ENCODE measurements around the gene ZNF700.
"Not testable (repeated sequence)": the region's sequence is repeated elsewhere in the genome, so short reads cannot be mapped to it uniquely, and the experiment has no call there.

The ZNF700 gene

GRCh38 chr19:11941361-11941887 lies 16.5 kb downstream of the ZNF700 start:
- not testable (repeated sequence) for DNase-seq

DNA sequence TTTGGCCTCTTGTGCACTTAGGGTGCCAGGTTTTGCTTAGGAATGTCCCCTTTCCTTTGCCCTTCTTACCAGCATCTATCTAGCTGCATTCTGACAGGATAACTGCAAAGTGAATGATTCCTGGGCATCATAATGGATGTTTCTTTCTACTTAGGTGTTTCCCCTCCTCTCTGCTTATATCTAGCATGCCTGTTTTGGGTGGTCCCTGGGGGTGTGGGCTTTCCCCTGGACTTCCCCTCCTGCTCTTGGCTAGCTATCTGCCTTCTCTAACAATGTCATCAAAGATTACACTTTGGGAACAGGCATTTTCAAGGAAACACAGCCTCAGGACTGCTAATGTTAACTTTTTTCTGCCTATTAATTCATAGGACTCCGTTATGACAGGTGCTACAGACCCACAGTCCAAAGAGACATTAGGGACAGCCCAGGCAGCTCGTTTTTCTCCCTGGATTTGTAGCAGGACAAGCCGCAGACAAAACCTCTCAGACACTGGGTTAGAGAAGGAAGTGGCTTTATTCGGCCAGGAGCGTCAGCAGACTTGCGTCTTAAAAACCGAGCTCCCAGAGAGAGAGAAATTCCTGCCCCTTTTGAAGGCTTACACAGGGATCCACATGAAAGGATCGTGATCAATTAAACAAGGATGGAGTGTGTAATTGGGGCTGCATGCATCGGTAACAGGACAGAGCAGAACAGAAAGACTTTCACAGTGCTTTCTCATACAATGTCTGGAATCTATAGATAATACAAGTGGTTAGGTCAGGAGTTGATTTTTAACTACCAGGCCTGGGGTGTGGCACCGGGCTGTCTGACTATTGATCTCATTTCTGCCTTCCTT lies 17.3 kb downstream of the ZNF700 start:
- DNase-seq, result no peak

GRCh38 chr19:11942843-11943108 lies 17.9 kb downstream of the ZNF700 start:
- DNase-seq, result peak in 1 of 6 experiments; percentile 24

- no peak for DNase-seq
Measured at GRCh38 chr19:11944656-11945055, 19.7 kb downstream of the ZNF700 start.

- no peak for DNase-seq
Measured at GRCh38 chr19:11948646-11949045, 23.7 kb downstream of the ZNF700 start.

GRCh38 chr19:11949201-11949600 lies 24.3 kb downstream of the ZNF700 start:
- peak in 1 of 6 experiments; percentile 23 for DNase-seq

- not testable (repeated sequence) for DNase-seq
Measured at GRCh38 chr19:11949614-11950080, 24.7 kb downstream of the ZNF700 start.

GRCh38 chr19:11950312-11950711 lies 25.4 kb downstream of the ZNF700 start:
- DNase-seq, result no peak

DNA sequence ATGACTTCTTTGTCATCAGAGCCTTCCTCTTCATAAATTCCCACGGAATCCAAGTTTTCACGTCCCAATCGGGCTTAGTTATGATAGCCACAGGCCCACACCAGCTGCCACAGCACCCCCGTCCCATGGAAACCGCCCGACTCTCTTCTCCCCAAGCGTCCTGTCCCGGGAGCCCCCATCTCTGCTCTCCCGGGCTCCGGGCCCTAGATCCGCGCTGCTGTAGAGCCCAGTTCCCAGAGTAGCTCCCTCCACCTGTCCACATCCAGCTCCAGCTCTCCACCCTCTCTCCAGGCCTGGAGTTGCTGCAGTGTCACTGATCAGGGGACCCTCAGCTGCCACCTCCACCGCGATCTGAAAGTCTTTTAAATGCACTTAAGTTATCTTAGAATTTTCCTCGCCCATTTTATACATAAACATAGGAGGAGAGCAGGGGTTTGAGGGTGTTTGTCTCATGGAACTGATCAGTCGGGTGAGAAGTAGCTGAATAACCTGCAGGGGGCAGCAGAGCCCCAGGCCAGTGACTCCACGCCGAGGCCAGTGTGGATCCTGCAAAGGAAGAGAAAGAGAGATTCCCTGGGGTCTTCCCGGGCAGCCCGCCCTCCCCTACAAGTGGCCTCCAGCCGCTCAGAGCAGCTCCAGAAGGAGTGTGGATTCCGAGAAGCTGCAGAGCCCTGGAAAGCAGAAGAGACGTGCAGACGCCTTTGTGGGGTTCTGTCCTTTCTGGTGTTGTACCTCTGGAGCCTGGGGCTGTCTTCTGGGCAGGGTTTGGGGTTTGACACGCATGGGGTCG lies 38.9 kb downstream of the ZNF700 start:
- DNase-seq, result peak; percentile 55 to 81 (median 62)

DNA sequence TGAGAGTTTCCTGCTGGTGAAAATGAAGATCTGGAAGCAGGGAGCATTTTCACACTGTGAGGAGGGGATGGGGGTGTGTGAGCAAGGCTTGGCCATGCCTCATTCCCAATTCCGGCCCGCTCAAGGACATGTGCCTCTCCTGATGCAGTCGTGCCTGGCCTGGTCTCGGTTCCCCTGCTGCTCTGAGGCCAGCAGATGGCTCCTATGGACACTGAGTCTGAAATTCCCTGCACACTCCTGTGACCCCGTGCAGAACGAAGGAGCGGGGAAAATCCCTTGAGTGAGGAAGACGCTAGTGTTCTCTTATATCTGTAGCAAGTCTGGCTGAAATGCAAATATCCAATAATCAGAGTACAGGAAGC lies 39.6 kb downstream of the ZNF700 start:
- no peak for DNase-seq

DNA sequence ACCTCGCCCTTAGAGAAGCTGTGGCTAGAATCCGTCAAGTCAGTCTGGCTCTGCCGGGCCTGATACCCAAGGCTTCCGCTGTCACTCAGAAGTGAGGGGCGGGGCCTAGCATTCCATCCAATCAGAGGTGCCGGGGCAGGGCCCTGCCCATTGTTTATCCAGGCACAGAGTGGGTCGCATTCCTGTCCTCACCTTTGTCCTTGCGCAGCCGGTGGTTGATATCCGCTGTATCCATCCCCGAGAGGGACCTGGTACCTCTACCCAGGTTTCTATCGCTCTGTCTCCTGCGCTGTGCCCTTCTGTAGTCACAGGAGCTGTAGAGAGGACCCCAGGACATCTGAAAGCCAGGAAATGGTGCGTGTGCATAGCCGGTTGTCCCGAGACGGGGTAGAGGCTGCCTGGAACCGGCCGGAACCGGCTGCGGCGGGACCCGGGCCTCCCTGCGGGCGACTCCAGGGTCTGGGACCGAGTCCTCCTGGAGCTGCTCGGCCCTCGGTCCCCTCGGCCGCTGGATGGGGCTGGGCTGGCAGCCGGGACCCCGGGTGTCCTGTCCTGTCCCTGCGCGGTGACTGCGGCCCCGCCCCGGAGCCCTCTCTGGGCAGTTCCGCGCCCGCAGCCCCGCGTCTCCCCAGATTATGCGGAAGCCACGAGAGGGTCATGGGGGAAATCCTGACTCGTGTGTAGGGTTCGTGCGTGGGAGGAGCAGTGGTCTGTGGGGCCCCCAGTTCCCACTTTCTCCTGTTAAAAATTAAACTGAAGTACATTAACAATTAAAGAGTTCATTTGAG lies 40.1 kb downstream of the ZNF700 start, which contains the start of gene ZNF763:
Gene ZNF763, plus strand, starts transcription at position 183 of the 788 bp plus-strand sequence. Its CDS starts 169 bp downstream, at position 352.
- peak; percentile 73 to 90 (median 82) for DNase-seq

DNA sequence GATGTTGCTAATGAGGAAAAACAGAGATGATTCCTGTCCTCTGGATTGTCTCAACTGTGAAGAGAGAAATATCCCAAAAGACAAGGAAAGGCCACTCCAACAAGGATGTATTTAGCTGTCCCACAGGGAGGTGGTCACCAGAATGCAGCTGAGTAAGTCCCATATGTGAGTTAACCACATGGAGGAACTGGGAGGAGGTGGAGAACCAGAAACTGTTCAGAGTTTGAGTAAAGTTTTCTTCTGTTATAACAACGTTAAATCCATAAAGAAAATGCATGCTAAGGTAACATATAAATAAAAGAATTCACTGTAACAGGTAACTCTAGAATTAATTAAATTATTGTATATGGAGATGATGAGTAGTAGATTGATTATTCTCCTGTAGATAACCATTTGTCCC lies 45.3 kb downstream of the ZNF700 start:
- DNase-seq, result no peak

GRCh38 chr19:11971041-11971440 lies 46.1 kb downstream of the ZNF700 start:
- no peak for DNase-seq

DNA sequence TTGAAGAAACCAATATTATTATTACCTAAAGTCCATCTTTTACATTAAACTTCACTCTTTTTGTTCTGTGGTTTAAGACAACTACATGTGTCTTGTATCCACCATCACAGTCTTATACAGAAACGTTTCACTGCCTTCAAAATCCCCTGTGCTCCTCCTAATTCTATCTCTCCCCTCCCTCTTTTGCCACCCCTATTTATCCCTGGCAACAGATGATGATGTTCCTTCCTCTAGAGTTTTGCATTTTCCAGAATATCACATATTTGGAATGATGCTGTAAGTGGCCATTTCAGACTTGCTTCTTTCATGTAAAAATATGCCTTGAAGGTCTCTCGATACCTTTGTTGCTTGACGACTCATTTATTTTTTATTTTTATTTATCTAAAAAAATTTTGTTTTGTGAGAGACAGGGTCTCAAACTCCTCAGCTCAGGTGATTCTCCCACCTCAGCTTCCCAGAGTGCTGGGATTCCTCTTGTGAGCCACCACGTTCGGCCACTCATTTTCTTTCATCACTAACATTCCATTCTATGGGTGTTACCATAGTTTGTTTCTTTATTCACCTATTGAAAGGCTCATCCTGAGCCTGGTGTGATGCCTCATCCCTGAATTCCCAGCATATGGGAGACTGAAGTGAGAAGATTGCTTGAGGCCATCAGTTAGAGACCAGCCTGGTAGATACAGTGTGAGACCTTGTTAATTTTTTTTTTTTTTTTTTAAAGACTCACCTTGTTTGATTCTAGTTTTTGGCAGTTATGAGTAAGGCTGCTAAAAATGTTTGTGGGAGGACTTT lies 48.3 kb downstream of the ZNF700 start:
- DNase-seq, result no peak

GRCh38 chr19:11978492-11979100 lies 53.7 kb downstream of the ZNF700 start:
- DNase-seq, result no peak

DNA sequence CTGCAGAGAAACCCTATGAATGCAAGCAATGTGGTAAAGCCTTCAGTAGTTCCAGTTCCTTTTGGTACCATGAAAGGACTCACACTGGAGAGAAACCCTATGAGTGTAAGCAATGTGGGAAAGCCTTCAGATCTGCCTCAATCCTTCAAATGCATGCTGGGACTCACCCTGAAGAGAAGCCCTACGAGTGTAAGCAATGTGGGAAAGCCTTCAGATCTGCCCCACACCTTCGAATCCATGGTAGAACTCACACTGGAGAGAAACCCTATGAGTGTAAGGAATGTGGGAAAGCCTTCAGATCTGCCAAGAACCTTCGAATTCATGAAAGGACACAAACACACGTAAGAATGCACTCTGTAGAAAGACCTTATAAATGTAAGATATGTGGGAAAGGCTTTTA lies 54.6 kb downstream of the ZNF700 start:
- no peak for DNase-seq

DNA sequence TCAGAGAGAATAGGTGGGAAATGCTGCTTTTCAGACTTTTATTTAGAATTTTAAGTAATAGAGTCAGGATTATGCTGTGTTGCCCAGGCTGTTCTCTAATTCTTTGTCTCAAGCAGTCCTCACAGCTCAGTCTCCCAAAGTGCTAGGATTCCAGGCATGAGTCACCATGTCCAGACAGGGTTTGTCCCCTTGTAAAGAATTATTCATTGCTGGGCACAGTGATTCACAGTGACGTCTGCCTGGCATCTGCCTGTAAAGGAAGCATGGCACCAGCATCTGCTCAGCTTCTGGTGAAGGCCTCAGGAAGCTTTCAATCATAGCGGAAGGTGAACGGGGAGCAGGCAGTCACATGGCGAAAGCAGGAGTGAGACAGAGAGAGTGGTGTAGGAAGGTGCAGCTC lies 57.6 kb downstream of the ZNF700 start:
- DNase-seq, result no peak

GRCh38 chr19:11984986-11985385 lies 60.1 kb downstream of the ZNF700 start:
- DNase-seq, result no peak

DNA sequence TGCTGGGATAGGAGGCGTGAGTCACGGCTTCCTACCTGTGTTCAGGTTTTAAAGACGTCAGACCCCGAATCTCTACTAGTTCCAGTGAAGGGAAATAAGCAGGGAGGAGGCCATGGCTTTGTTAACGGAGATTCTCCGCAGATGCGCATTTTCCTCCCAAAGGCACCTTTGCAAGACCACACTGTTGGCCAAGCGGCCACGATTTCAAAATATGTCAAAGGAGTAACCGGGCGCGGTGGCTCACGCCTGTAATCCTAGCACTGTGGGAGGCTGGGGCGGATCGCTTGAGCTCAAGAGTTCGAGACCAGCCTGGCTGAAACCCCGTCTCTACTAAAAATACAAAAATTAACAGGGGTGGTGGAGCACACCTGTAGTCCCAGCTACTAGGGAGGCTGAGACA lies 61.8 kb downstream of the ZNF700 start:
- DNase-seq, result no peak

GRCh38 chr19:11987405-11988281 lies 62.7 kb downstream of the ZNF700 start:
- DNase-seq, result peak; percentile 79 to 92 (median 85)

- no peak for DNase-seq
Measured at GRCh38 chr19:11989112-11989456, 64.2 kb downstream of the ZNF700 start.

Measured in stimulated activated naive CD4-positive, alpha-beta T cell (primary cell).